DMS53 (cell line): ENCODE results near the gene TXNDC16.
"Not testable (repeated sequence)": the region's sequence is repeated elsewhere in the genome, so short reads cannot be mapped to it uniquely, and the experiment has no call there.

Experiments used
- DNase-seq: peaks from one replicate; lab custom pipeline; 2025; lab: John Stamatoyannopoulos, UW

The TXNDC16 gene

DNA sequence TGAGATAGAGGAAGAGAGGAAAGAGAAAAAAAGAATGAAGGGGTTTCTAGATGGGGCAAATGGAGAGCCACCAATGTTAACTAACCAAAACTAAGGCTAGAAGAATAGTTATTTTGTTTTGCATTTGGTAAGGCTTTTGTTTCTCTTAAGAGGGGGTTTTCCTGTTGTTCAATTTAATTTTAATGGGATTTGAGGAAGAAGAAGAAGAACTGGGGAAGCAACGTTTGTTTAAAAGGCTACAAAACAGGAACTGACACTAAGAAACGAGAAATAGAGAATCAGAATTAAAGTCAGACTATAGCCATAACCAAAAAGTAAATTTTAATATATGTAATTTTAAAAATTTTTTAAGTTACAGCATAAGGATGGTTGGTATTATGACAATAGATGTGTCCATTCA lies 13.7 kb downstream of the TXNDC16 start:
- DNase-seq = no peak

DNA sequence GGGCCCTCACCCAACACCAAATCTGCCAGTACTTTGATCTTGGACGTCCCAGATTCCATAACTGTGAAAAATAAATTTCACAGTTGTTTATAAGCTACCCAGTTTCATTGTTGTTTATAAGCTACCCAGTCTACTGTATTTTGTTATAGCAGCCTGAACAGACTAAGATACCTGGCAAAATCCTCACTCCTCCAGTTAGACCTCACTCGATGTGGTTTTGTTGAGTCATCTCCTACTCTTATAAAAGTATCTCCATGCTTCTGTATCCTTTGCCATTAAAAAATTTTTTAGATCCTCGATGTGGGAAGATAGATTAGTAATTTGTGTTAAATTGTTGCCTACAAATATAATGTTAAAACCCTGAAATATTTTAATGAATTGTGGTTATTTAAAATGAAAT lies 16.0 kb downstream of the TXNDC16 start:
- DNase-seq = no peak

DNA sequence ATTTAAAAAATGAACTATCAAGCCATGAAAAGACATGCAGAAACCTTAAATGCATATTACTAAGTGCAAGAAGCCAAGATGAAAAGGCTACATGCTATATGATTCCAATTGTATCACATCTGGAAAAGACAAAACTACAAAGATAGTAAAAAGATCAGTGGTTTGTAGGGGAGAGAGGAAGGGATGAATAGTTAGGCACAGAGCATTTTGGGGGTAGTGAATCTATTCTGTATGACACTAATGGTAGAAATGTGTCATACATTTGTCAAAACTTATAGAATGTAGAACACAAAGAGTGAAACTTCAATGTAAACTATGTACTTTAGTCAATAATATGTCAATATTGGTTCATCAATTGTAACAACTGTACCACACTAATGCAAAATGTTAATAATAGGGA lies 20.8 kb downstream of the TXNDC16 start:
- no peak for DNase-seq

DNA sequence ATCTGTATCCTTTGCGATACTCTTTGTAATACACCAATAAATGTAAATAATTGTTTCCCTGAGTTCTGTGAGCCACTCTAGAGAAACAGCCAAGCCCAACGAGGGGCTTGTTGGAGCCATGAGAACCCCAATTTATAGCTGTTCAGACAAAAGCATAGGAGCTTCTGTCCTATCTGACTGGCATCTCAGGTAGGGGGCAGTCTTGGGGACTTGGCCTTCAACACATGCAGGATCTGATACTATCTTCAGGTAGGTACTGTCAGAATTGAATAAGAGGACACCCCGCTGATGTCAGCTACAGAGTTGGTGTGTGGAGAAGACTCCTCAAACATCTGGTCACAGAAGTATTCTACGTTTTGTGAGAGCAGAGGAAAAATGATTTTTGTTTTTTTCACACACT lies 25.3 kb downstream of the TXNDC16 start:
- no peak for DNase-seq

DNA sequence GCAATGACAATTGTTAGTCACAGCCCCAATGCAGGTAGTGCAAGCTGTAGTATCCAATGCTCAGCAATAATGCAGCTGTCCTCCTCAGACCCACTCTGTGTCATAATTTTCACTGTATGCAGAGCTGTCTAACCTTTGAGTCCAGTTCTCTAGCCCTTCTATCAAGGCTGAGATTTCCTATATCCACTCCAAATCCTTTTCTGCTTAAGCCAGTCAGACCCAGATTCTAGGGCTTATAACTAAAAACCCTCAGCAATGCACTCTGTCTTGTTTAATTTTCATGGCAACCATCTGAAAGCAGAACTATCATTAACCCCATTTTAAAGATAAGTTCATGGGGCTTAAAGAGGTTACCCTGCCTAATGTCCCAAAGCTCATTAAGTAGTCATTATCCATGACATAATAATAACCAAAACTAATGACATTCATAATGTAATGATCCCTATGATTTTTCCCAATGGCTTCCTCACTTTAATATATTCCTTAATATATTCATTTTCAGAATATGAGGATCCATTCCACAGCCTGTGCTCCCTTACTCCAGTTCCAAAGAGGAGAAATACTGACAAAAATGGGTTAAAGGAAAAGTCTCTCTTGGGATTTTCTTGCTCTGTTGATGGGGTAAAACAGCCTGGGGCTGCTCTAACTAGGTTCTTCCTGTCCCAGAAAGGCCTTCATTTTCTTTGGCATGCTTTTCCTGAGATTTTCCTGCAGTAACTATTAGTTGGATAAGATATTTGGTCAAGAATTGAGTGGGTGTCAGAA lies 29.5 kb downstream of the TXNDC16 start:
- no peak for DNase-seq

DNA sequence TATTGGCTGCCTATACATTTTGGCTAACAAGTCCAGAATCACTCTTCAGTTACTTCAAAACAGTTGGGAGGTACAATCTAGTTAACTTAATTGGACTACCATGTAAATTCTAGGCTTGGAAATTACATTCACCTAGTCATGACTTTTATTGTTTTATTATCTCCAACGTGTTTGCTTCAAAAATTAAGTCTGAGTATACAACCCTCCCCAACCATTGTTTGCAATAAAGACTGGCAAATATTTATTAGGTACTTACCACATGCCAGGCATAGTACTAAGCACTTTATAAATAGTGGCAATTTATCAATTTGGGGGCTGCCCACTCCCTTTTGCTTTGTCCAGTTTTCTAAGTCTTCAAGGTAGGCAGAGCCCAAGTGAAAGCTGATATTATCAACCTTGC lies 30.3 kb downstream of the TXNDC16 start:
- DNase-seq = no peak

DNA sequence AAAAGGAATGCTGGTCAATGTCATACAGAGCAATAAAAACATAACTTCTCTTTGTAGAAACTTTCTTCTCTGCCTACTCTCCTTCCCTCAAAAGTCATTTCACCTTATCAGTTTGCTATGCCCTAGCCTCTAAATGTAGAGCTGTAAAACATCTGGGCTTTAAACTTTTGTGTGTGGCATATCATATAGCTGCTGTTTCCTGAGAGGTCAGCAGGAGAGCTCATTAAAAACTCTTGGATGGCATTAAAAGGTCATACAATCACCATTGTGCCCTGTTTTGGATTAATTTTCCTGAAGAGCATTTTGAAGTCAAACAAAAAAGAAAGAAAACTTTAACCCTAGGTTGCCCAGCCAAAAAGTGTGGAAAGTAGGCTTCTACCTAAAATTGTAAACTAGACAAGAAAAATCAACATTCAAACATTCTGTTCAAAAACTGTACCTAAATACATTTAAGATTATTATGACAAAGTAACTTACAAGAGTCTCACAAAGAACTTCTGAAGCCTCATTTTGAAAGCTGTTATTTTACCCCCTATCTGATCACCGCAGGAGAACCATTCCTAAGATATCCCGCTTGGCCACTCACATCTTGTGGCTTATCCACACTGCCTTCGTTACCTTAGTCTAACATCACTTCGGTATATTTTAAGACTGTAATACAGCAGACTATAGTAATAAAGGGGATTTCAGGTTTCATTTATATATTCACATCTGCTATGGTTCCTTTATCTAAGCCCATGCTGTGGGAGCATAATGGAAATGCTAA lies 38.1 kb downstream of the TXNDC16 start:
- no peak for DNase-seq

DNA sequence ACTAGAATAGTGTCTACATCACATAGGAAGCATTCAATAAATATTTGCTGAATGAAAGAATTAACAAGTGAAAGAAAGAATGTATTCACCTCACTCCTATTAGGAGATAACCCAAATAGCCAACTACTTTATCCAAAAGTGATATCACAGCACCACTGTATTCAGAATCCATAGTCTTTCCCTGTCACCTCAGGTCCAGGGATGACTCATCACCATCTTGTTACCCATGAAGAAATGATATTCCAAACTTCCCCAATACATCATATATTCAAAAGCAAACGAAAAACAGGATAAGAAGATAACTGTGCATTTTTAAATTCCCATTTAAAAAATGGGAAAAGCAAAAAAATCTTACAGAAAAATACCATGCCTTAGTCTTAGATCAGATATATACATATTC lies 39.1 kb downstream of the TXNDC16 start:
- no peak for DNase-seq

DNA sequence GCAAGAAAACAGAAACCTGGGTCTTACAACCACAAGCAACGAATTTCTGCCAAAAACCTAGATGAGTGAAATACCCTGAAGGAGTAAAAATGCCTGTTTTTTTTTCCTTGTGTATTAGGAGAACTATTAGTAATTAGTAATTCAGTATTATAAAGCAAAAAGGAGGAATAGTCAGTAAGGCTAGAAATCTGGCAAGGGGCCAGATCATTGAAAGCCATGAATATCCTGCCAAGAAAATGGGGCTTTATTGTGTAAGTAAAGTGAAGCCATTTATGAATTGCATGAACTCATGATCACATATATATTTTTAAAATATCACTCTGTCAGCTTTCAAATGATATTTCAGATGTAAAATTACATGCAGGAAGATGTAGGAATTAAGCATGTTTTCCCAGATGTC lies 57.9 kb downstream of the TXNDC16 start:
- DNase-seq = no peak

DNA sequence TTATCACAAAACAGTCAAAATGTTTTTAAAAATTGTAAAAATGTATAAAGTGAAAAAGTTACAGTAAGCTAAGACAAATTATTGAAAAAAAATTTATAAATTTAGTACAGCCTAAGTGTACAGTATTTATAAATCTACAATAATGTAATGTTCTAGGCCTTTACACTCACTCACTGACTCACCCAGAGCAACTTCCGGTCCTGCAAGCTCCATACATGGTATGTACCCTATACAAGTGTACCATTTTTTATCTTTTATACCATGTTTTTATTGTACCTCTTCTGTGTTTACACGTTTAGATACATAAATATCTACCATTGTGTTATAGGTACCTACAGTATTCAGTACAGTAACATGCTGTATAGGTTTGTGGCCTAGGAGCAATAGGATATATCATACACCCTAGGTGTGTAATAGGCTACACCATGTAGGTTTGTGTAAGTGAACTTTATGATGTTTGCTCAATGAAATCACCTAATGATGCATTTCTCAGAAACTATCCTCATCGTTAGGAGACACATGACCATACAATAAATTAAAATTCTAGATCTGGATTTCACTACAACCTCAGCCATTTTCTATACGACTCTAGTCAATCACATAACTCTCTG lies 66.8 kb downstream of the TXNDC16 start:
- no peak for DNase-seq

DNA sequence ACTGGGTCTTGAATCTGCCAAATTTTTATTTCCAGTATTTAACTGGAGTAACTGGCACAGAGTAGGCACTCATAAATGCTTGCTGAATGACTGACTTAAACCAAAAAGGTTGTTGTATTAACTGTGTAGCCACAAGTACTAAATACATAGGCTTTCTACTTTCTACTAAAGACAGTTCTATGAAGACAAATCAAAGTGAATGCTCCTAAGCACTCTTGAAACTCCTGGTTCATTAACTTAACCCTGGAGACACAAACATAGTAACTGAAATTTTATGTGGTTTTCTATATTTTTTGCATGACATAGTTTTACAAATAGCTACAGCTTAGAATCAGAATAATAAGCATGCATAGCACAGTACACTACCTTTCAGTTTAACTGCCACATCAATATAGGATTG lies 70.4 kb downstream of the TXNDC16 start:
- no peak for DNase-seq

DNA sequence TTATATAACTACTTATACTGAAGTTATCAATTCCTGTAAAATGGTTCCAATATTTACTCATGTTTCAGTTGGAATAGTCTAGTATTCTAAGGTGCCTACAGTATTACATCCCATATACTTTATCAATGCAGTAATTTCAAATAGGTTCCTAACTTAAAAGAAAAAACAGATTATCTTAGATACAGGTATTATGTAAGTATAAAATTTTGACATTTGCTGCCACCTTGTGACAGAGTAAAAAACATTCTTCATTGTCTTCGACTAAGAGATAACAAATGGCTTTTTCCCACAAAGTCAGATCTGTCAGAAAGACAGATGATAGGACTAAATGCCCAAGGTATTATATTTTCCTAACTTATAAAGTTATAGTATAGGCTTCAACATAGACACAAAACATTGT lies 78.7 kb downstream of the TXNDC16 start:
- DNase-seq = peak; percentile 59

DNA sequence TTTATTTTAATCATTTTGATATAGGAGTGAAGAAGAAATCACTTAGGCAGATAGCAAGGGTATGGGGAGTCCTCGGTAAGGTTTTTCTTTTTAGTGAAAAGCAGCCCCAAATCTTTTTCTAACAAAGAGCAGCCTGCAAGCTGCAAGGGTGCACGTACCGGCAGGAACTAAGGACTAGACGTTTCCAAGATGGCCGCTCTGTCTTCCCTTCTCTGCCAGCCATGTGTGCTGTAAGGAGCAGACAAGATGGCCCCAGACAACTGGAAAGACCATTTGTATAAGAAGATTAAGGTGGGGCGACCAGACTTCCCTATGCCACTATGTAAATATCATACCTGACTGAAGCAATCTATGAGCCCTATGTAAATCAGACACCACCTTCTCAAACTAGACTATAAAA lies 79.6 kb downstream of the TXNDC16 start:
- DNase-seq = no peak

DNA sequence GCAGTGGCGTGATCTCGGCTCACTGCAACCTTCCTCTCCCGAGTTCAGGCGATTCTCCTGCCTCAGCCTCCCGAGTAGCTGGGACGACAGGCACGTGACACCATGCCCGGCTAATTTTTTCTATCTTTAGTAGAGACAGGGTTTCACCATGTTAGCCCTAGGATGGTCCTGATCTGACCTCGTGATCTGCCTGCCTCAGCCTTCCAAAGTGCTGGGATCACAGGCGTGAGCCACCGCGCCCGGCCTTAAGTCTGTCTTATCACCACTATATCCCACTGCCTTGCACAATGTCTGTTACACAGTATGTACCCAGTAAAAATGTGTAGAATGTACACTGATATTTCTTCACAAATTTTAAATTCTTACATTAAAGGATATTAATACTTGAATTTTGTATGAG lies 80.1 kb downstream of the TXNDC16 start:
- DNase-seq = not testable (repeated sequence)

DNA sequence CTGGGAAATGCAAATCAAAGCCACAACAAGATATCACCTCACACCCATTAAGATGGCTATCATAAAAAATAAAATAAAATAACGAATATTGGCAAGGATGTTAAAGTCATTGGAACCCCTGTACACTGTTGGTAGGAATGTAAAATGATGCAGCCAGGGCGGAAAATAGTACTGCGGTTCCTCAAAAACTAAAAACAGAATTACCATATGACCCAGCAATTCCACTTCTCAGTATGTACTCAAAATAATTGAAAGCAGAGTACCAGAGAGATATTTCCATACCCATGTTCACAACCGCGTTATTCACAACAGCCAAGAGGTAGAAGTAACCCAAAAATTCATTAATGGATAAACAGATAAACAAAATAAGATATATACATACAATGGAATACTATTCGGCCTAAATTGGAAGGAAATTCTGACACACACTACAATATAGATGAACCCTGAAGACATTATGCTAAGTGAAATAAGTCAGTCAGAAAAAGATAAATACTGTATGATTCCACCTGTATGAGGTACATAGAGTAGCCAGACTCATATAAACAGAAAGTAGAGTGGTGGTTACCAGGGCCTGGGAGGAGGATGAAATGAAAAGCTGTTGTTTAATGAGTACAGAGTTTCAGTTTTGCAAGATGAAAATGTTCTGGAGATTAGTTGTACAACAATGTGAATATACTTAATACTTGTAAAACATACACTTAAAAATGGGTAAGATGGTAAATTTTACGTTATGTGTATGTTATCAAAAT lies 84.6 kb downstream of the TXNDC16 start:
- no peak for DNase-seq

DNA sequence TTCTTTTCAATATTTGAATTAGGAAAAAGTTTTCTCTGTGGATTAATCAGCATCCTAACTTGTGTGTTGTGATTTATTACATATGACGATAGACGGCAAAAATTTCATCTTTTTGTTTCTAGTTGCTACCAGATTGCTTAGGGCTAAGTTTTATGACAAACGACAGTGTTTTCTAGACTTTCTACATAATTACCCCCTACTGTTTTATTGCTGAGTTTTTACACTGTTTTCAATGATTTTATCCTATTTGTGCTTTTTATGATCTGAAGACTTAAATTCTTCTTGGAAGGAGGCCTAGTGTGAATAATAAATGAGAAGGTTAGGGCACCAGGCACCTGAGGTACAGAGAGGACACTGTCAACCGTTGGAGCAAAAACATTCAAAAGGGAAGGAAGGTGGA lies 88.1 kb downstream of the TXNDC16 start:
- DNase-seq = no peak

DNA sequence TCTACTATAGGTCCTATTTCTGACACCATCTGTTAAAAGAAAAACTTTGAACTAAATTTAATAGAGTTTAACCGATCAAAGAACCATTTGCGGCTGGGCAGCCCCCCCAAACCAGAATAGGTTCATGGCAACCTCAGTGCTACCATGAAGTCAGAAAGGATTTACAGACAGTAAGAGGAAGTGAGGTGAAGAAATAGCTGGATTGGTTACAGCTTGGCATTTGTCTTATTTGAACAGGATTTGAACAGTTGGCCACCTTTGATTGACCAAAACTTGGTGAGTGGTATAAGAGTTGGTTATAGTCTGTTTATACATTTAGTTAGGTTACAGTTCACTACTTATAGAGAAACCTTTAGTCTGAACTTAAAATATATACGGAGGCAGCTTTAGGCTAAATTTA lies 88.9 kb downstream of the TXNDC16 start:
- no peak for DNase-seq

DNA sequence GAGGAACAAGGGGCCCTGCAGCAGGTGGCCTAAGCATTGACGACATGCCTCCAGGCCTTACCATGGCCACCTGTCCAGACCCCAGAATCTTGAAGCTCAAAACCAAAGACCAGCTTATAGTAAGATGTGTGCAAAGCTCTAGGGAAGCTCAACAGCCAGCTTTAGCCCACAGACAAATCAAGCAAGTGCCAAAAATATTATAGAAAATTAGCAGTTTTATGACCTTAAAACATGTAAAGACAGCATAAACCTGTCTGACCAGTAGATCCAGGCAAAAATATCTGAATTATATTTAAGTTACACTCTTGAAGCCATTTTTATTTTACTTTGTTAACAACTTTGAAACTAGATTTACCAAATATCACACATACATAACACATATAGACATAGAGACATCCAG lies 90.6 kb downstream of the TXNDC16 start:
- DNase-seq = no peak

DNA sequence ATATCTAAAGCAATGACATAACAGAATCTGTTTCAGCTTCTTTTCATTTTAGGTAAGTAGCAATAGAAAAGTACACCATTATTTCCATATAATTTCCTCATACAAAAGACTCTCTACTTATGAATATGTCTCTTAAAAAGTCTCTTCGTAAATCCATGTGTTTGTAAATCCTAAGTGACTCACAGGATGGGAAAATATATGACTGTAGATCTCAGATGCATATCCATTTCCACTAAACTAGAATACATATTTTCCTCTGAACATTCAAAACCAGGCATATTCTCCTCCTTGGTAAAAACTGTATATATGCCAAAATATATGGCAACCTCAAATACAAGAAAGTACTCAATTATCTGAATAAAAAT lies 93.6 kb downstream of the TXNDC16 start:
- no peak for DNase-seq

DNA sequence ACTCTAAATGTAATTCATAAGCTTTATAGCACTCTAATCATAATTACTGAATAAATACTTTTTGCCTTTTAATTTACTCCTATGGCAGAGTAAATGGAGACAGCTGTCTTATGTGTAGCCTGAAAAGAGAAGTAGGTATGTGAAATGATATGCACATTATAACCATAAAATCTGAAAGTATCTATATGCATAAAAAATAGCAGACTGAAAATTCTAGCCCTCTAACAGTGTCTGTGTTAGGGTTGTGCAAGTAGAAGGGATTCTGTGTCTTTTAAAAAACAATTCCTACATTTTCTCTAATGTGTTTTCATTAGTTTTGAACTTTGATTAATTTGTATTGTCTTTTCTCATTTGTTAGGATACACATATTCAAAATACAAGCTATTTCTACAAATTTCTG lies 94.9 kb downstream of the TXNDC16 start:
- no peak for DNase-seq

DNA sequence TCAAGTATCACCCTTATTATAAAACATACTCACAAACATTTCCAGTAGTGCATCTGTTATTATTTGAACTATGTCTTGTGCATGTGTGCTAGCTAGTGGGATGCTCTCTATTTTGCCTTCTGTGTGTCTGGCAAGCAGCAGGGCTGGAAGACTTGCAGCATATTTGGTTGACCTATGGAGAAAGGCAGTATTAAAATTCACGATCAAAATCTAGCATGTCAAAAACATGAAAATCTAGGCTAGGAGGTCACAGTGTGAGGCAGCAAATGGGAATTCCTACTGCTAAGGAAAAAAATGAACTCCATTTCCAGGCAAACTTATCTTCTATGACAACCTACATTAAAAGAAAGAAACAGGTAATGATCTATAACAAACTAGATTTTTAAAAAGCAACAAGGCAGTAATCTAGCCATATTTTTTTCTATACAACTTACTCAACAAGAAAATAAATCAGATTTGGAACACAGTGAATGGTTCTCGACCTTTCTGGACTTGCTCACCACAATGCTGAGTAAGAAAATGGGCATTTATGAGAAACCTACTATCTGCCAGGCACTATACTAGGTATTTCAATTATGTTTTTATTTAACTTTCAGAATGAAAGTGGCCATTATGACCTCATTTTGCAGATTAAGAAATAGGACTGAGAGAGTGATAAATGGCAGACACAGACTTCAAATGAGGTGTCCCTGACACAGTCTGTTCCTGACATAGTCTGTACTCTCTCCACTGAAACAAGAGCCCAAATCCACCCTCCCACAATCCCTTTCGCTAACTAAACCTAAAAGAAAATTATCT lies 96.8 kb downstream of the TXNDC16 start:
- DNase-seq = no peak

DNA sequence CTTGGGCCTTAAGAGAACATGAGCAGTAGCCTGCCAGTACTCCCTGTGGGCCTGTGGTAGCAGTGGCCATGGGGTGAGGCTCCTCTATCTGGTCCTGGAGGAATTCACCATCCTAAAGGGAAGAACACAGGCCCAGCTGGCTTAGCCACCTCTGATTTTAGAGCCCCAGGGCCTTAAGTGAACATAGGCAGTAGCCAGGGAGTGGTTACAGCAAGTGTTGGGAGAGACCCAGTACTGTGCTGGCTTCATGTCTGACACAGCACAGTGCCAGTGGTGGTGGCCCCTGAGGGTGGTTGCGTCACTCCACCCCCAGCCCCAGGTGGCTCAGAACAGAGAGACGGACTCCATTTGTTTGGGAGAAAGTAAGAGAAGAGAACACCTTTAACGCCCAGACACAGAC lies 105.1 kb downstream of the TXNDC16 start:
- DNase-seq = no peak
